ENCODE measurements around the gene OR2T27. TPM values are rescaled to one million over a fixed set of nuclear protein-coding genes. Genes with fewer than 3 reads are reported as not detected.
A peak's percentile ranks its signal among the peaks of the same experiment; 100 is the strongest.
"Not testable (repeated sequence)": the region's sequence is repeated elsewhere in the genome, so short reads cannot be mapped to it uniquely, and the experiment has no call there.

The OR2T27 gene, protein sequence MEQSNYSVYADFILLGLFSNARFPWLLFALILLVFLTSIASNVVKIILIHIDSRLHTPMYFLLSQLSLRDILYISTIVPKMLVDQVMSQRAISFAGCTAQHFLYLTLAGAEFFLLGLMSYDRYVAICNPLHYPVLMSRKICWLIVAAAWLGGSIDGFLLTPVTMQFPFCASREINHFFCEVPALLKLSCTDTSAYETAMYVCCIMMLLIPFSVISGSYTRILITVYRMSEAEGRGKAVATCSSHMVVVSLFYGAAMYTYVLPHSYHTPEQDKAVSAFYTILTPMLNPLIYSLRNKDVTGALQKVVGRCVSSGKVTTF
- not detected in 2 replicates for total RNA-seq

DNA sequence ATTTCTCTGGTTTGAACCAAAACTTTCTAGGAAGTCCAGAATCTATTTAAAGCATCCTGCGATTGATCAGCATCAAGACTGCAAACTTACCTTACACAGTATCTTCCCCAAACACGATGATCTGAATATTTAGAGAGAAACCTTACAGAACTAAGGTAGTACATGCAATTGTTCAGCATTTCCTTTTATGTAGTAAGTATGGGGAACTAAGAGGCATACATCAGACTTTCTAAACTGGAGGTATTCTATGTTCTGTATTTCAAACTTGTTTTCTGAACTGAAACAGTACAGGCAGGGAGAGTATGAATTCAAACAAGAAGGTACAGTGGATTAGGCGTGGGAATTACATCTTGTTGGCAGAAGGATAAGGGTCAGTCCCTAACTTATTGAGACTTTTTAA is at the start of gene OR2T27:
Gene OR2T27 (minus strand): TSS at position 175 of the 400 bp plus-strand sequence. CDS start 4,644 bp downstream, outside the sequence.
- H3K36me3 Mint-ChIP-seq (ENCODE audit: low read depth); intact Hi-C loops (cut with micrococcal nuclease); H3K4me3 Mint-ChIP-seq; H3K27me3 Mint-ChIP-seq; DNase-seq; H3K4me1 Mint-ChIP-seq; H3K27ac Mint-ChIP-seq; H3K9me3 Mint-ChIP-seq: not testable (repeated sequence)

DNA sequence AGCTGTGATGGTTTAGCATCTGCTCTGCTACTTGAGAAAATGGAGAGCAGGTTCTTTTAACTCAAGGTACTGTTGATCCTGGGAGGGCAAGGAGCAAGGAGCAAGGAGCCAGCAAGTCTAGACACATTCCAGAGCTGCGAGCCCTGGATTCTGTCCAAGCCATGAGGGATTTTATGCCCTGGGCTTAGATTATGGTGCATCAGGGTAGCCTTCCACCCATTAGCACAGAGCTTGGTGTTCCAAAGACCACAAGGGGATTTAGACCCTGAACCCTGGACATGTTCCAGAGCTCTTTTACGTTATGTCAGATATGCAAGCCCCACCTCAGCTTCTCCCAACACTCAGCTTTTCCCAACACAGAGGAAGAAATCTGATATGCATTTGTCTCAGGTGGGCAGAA is 49.3 kb upstream of the OR2T27 start:
- H3K27ac Mint-ChIP-seq: no peak overlapping the region
- H3K9me3 Mint-ChIP-seq: no peaks in the 10 kb centered on the region
- intact Hi-C loops (cut with micrococcal nuclease): no loop called here
- H3K4me1 Mint-ChIP-seq: no peaks in the 10 kb centered on the region
- no peak overlapping the region for H3K4me3 Mint-ChIP-seq
- H3K36me3 Mint-ChIP-seq (ENCODE audit: low read depth): no peaks in the 10 kb centered on the region
- H3K27me3 Mint-ChIP-seq: no peaks in the 10 kb centered on the region
- DNase-seq: no peak

DNA sequence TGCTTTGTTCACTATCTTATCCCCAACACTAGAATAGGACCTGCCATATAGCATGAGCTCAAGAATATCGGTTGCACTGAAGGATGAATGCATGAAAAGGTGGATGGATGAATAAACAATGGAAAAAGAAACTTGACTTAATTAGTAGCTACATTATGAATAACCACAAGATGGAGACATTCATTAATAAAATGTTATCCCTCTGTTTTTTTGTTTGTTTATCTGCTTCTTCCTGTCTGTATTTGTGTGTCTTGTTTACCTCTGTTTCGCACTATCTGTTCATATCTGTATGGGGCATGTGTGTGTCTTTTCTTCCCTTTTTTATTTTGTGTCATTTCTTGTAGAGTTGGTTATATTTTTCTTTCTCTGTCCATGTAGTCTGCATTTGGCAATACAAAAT is 48.3 kb upstream of the OR2T27 start:
- H3K27me3 Mint-ChIP-seq: no peaks in the 10 kb centered on the region
- intact Hi-C loops (cut with micrococcal nuclease): no loop called here
- no peak overlapping the region for H3K27ac Mint-ChIP-seq
- H3K4me1 Mint-ChIP-seq: no peaks in the 10 kb centered on the region
- H3K4me3 Mint-ChIP-seq: no peak overlapping the region
- no peaks in the 10 kb centered on the region for H3K36me3 Mint-ChIP-seq (ENCODE audit: low read depth)
- DNase-seq: no peak
- H3K9me3 Mint-ChIP-seq: no peaks in the 10 kb centered on the region

DNA sequence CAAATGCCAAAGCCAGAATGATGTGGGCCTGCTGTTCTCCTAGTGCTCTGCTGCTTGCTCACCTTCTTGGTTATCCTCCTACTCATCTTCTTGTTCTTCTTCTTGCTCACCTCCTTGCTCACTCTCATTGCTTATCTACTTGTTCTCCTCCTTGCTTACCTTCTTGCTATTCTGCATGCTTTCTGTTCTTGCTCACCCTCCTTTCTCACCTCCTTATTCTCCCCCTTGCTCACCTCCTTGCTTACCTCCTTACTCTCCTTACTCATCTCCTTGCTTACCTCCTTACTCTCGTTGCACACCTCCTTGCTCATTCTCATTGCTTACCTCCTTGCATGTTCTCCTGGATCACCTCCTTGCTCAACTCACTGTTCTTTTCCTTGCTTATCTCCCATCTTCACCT is 47.4 kb upstream of the OR2T27 start, which contains the start of gene OR14I1:
Gene OR14I1 (minus strand): TSS at position 53 of the 400 bp plus-strand sequence.
- Mint-ChIP-seq H3K9me3 (no peaks in the 10 kb centered on the region), H3K27ac (no peak within 1 kb of the TSS), H3K4me1 (no peaks in the 10 kb centered on the region), H3K36me3 (ENCODE audit: low read depth) (no peaks in the 10 kb centered on the region), H3K27me3 (no peaks in the 10 kb centered on the region), H3K4me3 (no peak within 1 kb of the TSS)
- DNase-seq: no peak
- intact Hi-C loops (cut with micrococcal nuclease): no loop called here

DNA sequence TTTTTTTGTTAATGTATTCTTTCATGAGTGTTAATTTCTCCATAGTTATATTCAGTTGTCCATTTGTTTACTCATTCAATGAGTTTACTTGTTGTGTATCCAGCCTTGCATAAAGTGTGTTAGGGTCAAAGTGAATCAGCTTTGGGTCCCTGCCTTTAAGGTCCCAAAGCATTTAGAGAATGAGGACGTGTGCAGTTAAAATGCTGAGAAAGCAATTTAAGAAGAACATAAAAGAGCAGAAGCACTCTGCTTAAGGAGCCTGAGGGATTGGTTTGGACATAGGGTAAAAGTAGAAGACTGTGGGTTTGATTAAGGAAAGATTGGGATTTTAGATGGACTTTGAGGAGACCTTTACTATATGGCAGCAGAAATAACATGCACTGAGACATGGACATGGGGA is 43.8 kb upstream of the OR2T27 start:
- Mint-ChIP-seq H3K4me1 (no peaks in the 10 kb centered on the region), H3K9me3 (no peaks in the 10 kb centered on the region)

DNA sequence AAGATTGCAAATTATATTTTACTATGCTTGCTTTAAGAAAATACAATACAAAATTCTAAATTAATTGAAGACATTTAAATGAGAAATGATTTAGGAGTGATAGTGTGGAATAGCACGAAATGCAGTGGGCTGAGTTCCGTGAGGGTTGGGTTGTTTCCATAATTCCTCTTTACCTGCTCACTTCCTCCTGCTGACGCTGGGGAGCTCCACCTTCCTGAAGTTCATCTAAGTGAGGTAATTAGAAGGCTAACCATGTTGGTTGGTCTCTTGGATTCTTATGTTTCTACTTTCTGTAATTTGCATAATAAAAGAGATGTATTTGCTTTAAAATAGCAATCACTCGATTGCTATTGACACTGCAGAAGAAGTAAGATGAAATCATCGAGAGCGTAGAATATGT is 42.6 kb upstream of the OR2T27 start:
- H3K9me3 Mint-ChIP-seq: no peaks in the 10 kb centered on the region
- intact Hi-C loops (cut with micrococcal nuclease): no loop called here
- no peak for DNase-seq
- no peak overlapping the region for H3K4me3 Mint-ChIP-seq
- no peak overlapping the region for H3K27ac Mint-ChIP-seq
- H3K27me3 Mint-ChIP-seq: no peaks in the 10 kb centered on the region
- H3K4me1 Mint-ChIP-seq: no peaks in the 10 kb centered on the region
- no peaks in the 10 kb centered on the region for H3K36me3 Mint-ChIP-seq (ENCODE audit: low read depth)

More for the DNA sequence above, 43.8 kb upstream of the OR2T27 start:
- Mint-ChIP-seq H3K27ac (no peak overlapping the region), H3K36me3 (ENCODE audit: low read depth) (no peaks in the 10 kb centered on the region), H3K27me3 (no peaks in the 10 kb centered on the region), H3K4me3 (no peak overlapping the region)
- intact Hi-C loops (cut with micrococcal nuclease): no loop called here
- no peak for DNase-seq

DNA sequence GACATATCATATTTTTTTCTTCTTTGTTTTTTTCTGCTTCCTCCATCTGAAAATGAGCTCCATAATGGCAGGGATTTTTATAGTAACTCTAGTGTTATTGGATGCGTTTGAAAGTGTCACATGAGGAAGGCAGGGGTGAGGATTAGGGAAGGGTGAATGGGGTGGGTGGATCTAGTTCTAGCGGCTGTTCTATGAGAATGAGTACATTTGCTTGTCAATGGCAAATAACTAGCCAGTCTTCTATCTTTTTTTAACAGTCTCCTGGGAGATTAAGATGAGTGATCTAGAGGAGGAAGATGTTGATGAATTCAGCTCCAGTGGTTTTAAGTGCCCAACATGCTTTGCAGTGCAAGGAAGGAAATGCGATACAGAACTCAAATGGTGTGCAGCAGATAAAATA is 41.4 kb upstream of the OR2T27 start:
- Mint-ChIP-seq H3K27me3 (no peaks in the 10 kb centered on the region), H3K9me3 (peaks cover 5% of the 10 kb centered on the region)

DNA sequence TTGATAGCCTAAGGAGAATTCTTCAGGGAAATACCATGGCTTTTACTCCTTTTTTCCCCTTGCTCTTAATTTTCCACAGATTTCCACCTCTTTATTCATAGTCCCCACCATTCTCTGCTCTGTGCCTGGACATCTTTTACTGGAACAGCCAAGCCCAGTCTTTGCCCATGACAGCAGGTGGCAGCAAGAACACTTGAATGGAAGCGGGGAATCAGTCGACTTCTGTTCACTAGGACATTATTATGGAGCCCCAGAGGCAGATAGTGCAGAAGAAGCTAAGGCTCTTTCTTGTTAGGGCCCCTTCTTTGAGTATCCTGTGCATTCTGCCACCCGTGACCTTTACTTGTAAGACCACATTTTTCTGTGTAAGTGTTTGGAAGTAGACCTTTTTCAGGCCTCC is 40.9 kb upstream of the OR2T27 start:
- no peak for DNase-seq
- Mint-ChIP-seq H3K36me3 (ENCODE audit: low read depth) (no peaks in the 10 kb centered on the region), H3K4me3 (no peak overlapping the region), H3K4me1 (no peaks in the 10 kb centered on the region), H3K27ac (no peak overlapping the region), H3K9me3 (peaks cover 5% of the 10 kb centered on the region), H3K27me3 (no peaks in the 10 kb centered on the region)
- intact Hi-C loops (cut with micrococcal nuclease): no loop called here

More for the DNA sequence above, 41.4 kb upstream of the OR2T27 start:
- H3K4me3 Mint-ChIP-seq: no peak overlapping the region
- intact Hi-C loops (cut with micrococcal nuclease): no loop called here
- no peaks in the 10 kb centered on the region for H3K36me3 Mint-ChIP-seq (ENCODE audit: low read depth)
- H3K4me1 Mint-ChIP-seq: no peaks in the 10 kb centered on the region
- no peak for DNase-seq
- H3K27ac Mint-ChIP-seq: no peak overlapping the region

DNA sequence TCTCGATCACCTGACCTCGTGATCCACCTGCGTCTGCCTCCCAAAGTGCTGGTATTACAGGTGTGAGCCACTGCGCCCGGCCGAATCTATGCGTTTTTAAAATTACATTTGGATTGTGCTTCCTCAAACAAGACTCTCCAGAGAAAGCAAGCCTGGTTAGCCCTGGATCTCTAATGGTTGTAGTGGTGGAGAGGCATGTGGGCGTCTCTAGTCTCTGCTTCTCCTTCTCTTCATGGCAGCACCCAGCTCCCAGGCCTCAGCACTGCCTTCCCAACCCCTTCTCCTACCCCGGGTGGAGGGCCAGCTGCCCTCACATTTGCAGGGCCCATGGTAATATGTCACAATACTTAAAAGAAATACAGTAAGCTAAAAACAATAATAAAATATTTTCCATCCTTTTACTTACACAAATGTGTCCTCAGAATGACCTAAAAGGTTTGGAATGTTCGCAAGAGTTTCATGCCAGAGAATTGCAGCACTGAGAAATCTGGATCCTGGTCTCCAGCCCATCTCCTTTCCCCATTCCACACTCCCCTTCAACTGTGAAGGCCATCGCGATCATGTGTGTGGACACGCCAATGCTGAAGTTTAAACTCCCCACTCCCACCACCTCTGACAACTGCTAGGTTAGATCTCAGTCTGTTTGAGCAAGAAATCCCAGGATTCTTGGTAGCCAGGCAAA is 40.3 kb upstream of the OR2T27 start:
- Mint-ChIP-seq H3K27me3 (no peaks in the 10 kb centered on the region), H3K4me3 (no peak overlapping the region), H3K27ac (no peak overlapping the region), H3K4me1 (no peaks in the 10 kb centered on the region), H3K9me3 (peaks cover 5% of the 10 kb centered on the region), H3K36me3 (ENCODE audit: low read depth) (no peaks in the 10 kb centered on the region)
- intact Hi-C loops (cut with micrococcal nuclease): no loop called here
- no peak for DNase-seq

DNA sequence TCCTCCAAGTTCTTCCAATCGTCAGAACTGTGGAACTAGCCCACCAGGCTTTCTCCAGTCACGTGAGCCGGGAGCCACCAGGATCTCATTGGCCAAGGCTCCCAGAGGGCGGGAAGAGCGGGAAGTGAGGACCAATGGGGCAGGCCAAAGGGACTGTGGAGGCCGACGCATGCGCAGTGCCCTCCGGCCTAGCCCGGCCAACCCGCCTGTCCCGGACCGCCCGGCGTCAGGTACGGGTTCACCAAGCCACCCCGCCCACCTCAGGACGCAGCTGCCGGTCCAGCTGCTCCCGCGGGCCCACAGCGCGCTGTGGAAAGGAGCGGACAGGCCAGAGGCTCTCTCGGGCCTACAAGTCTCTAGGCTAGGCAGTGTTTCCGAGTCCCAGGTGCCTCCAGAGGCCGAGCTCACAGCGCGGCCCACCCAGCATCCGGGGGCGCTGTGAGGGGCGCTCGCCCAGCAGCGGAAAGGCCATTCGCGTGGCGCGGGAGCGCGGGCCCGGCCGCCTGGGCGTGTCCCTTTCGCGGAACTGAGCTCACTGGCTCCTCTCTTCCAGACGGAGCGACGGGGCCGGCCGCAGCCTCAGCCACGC is 36.3 kb upstream of the OR2T27 start:
- H3K36me3 Mint-ChIP-seq (ENCODE audit: low read depth): no peaks in the 10 kb centered on the region
- H3K4me3 Mint-ChIP-seq: no peak overlapping the region
- peaks cover 4% of the 10 kb centered on the region for H3K4me1 Mint-ChIP-seq
- intact Hi-C loops (cut with micrococcal nuclease): no loop called here
- H3K9me3 Mint-ChIP-seq: peaks cover 5% of the 10 kb centered on the region
- H3K27me3 Mint-ChIP-seq: no peaks in the 10 kb centered on the region
- no peak overlapping the region for H3K27ac Mint-ChIP-seq
- DNase-seq: no peak

DNA sequence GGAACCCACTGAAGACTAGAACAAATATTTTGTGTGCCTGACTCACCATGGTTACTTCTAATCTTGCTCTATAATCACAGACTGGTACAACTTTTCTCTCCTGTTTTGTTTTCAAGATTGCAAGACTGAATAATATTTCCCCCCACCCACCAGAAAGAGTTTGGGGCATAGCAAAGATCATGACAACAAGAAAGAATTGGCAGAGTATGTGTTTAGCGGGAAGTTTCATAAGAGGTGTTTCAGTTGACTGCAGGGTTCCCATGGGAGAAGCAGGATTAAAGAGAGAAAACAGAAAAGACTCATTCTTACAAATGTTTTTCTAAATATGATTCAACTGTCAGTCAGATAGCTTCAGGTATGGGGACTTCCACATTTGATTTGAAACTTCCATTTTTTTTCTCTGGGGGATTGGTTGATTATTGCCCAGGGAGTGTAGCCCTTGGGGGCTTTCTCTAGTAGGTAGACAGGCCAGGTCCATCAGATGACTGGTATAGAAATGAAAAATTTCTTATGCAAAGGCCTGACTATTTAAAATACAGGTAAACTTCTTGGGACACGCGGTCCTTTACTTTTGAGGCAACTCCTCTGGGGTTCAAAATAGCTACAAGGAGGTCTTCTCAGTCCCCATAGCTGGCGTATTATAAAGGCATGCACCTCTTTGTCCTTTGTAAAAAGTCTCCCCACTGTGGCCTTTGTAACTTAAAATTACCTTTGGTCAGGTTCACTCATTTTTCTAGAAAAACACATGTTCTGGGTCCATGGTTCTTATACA is 33.4 kb upstream of the OR2T27 start:
- peaks cover 4% of the 10 kb centered on the region for H3K4me1 Mint-ChIP-seq
- no peak overlapping the region for H3K4me3 Mint-ChIP-seq
- intact Hi-C loops (cut with micrococcal nuclease): no loop called here
- H3K36me3 Mint-ChIP-seq (ENCODE audit: low read depth): no peaks in the 10 kb centered on the region
- H3K27ac Mint-ChIP-seq: no peak overlapping the region
- H3K27me3 Mint-ChIP-seq: peaks cover under 1% of the 10 kb centered on the region
- no peak for DNase-seq
- H3K9me3 Mint-ChIP-seq: peaks cover 5% of the 10 kb centered on the region

DNA sequence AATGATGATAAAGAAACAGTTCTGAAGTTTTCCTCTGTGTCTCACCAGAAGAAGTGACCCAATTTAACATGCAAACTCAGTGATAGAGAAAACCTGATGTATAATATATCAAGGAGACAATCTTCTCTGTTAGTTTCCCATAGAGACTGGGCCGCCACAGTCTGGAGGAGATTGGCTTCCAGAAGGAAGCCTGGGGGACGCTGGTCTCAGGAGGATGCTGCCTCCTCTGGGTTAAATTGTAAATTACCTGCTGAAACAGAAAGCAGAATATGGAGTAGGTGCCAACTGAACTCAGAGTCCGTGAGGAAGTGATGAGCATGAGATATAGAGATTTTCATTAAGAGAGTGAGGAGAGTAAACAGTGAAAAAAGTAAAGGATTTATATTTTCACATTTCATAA is 31.5 kb upstream of the OR2T27 start:
- Mint-ChIP-seq H3K9me3 (no peaks in the 10 kb centered on the region), H3K4me1 (peaks cover 4% of the 10 kb centered on the region), H3K27ac (no peak overlapping the region), H3K36me3 (ENCODE audit: low read depth) (no peaks in the 10 kb centered on the region), H3K27me3 (peaks cover 3% of the 10 kb centered on the region), H3K4me3 (no peak overlapping the region)
- intact Hi-C loops (cut with micrococcal nuclease): loop anchor here (1.0 kb wide), 1 partner anchor 283 kb away; no protein-coding TSS in a partner anchor
- peak; percentile 78 for DNase-seq

DNA sequence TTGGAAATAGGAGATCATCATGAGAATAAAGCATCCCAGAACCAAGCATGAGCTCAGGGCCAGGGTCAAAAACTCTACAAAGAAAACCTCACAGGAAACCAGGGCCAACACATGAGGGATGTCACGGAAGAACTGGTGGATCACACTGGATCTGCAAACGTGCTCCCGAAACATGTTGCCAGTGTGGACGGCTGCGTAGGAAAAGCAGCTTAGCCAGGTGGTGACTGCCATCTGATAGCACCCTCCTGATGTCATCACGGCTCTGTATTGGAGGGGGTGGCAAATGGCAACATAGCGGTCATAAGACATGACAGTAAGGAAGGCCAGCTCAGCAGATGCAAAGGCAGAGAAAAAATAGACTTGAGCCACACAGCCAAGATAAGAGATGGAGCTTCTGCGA is 26.3 kb upstream of the OR2T27 start:
- intact Hi-C loops (cut with micrococcal nuclease): no loop called here
- Mint-ChIP-seq H3K27ac (no peak overlapping the region), H3K36me3 (ENCODE audit: low read depth) (no peaks in the 10 kb centered on the region), H3K4me3 (no peak overlapping the region), H3K4me1 (no peaks in the 10 kb centered on the region), H3K27me3 (peaks cover 6% of the 10 kb centered on the region), H3K9me3 (no peaks in the 10 kb centered on the region)
- DNase-seq: no peak

DNA sequence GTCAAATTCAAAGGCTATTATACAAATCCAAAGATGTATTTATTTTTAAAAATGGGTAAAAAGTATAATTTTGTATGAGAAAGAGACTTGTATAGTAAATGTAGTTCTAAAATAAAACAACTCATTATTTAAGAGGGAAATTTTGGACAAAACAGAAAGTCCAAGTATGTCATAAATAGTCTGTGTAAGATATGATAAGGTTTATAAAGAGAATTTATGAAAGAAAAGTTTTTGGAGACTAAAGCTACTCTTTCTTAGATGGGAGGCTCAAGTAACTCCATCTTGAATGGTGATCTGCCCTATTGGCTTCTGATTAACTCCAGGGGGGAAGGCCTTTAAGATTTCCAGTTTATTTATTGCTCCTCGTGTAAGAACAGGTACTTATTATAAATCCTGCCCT is 14.7 kb upstream of the OR2T27 start:
- H3K4me1 Mint-ChIP-seq: no peaks in the 10 kb centered on the region
- intact Hi-C loops (cut with micrococcal nuclease): no loop called here
- peaks cover 3% of the 10 kb centered on the region for H3K9me3 Mint-ChIP-seq
- no peak overlapping the region for H3K27ac Mint-ChIP-seq
- no peaks in the 10 kb centered on the region for H3K36me3 Mint-ChIP-seq (ENCODE audit: low read depth)
- no peaks in the 10 kb centered on the region for H3K27me3 Mint-ChIP-seq
- H3K4me3 Mint-ChIP-seq: no peak overlapping the region
- no peak for DNase-seq

Measured in activated CD4-positive, alpha-beta T cell treated with anti-CD3 and anti-CD28 coated beads, Interleukin-2, amount 10 ng/mL, durations not matched to agents 24 days and 14 days (primary cell).